HL-60 (cell line): Measurements from ENCODE around the gene NEGR1.

Experiments used
- DNase-seq, 2 experiments: peaks; one replicate each; pipeline ENCODE4 v3.0.0-alpha.2; 2010 to 2020; ENCODE audit warnings: low read depth in 1 of 2, low spot score in 1 of 2
- H3K27ac ChIP-seq: fragments of 250-450 bp; sonication (Bioruptor Pico); replicated peaks from 2 replicates; pipeline ENCODE4 v1.5.1; 2020; ENCODE audit warnings: mild to moderate bottlenecking, moderate library complexity
- H3K27me3 ChIP-seq: fragments of 250-450 bp; sonication (Bioruptor Pico); 2 replicates; pipeline ENCODE4 v1.5.1; 2021; ENCODE audit warnings: mild to moderate bottlenecking, moderate library complexity; ENCODE audit not compliant: insufficient read depth, poor library complexity, severe bottlenecking
- H3K4me3 ChIP-seq: replicated peaks from 2 replicates; pipeline ENCODE4 v1.5.1; 2011; ENCODE audit warnings: mild to moderate bottlenecking, control low read depth, low read length; ENCODE audit not compliant: insufficient read depth
- GABPA ChIP-seq: IDR thresholded peaks from 2 replicates; pipeline ENCODE4 v1.6.1; 2012; ENCODE audit warnings: low read depth
- POLR2AphosphoS5 ChIP-seq: IDR thresholded peaks from 2 replicates; pipeline ENCODE4 v1.6.1; 2012; ENCODE audit warnings: low read depth
- SPI1 ChIP-seq: IDR thresholded peaks from 2 replicates; pipeline ENCODE4 v1.6.1; 2012; ENCODE audit warnings: low read depth, mild to moderate bottlenecking, borderline replicate concordance
- TF ChIP-seq, protein P1 (sequence below): IDR thresholded peaks from one replicate; pipeline ENCODE4 v1.5.1; 2011; ENCODE audit warnings: low read length, control low read depth, inconsistent platforms; ENCODE audit not compliant: insufficient read depth
- TF ChIP-seq, protein P2 (sequence below): IDR thresholded peaks from 2 replicates; pipeline ENCODE4 v1.6.1; 2012; ENCODE audit warnings: low read depth; ENCODE audit not compliant: insufficient replicate concordance

NEGR1 gene

DNA sequence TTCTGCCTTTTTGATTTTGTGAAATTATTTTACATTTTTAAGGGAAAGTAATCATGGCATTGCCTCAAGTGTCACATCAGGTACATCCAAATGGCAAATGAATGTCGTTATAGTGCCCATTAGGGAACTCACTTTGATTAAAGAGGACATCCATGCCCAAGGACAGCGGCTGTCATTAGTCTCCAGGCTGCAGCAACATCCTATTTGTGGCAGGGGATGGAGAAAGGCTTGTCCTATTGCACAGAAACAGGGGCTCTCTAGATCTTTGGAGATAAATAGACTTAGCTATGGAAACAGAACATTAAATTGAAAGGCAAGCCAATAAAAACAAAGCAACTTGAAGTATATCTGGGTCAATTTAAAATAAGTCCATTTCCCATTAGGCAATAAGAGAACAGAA, 439.3 kb downstream of the NEGR1 start:
- no peaks in the 10 kb centered on the region for H3K27me3 ChIP-seq
- no peak for DNase-seq
- TF ChIP-seq, protein P1, sequence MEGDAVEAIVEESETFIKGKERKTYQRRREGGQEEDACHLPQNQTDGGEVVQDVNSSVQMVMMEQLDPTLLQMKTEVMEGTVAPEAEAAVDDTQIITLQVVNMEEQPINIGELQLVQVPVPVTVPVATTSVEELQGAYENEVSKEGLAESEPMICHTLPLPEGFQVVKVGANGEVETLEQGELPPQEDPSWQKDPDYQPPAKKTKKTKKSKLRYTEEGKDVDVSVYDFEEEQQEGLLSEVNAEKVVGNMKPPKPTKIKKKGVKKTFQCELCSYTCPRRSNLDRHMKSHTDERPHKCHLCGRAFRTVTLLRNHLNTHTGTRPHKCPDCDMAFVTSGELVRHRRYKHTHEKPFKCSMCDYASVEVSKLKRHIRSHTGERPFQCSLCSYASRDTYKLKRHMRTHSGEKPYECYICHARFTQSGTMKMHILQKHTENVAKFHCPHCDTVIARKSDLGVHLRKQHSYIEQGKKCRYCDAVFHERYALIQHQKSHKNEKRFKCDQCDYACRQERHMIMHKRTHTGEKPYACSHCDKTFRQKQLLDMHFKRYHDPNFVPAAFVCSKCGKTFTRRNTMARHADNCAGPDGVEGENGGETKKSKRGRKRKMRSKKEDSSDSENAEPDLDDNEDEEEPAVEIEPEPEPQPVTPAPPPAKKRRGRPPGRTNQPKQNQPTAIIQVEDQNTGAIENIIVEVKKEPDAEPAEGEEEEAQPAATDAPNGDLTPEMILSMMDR, result no peak
- no peak for TF ChIP-seq GABPA
- TF ChIP-seq SPI1, result no peak
- TF ChIP-seq, protein P2, sequence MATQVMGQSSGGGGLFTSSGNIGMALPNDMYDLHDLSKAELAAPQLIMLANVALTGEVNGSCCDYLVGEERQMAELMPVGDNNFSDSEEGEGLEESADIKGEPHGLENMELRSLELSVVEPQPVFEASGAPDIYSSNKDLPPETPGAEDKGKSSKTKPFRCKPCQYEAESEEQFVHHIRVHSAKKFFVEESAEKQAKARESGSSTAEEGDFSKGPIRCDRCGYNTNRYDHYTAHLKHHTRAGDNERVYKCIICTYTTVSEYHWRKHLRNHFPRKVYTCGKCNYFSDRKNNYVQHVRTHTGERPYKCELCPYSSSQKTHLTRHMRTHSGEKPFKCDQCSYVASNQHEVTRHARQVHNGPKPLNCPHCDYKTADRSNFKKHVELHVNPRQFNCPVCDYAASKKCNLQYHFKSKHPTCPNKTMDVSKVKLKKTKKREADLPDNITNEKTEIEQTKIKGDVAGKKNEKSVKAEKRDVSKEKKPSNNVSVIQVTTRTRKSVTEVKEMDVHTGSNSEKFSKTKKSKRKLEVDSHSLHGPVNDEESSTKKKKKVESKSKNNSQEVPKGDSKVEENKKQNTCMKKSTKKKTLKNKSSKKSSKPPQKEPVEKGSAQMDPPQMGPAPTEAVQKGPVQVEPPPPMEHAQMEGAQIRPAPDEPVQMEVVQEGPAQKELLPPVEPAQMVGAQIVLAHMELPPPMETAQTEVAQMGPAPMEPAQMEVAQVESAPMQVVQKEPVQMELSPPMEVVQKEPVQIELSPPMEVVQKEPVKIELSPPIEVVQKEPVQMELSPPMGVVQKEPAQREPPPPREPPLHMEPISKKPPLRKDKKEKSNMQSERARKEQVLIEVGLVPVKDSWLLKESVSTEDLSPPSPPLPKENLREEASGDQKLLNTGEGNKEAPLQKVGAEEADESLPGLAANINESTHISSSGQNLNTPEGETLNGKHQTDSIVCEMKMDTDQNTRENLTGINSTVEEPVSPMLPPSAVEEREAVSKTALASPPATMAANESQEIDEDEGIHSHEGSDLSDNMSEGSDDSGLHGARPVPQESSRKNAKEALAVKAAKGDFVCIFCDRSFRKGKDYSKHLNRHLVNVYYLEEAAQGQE, result no peak
- TF ChIP-seq POLR2AphosphoS5, result no peak
- no peak overlapping the region for H3K27ac ChIP-seq
- no peak overlapping the region for H3K4me3 ChIP-seq

DNA sequence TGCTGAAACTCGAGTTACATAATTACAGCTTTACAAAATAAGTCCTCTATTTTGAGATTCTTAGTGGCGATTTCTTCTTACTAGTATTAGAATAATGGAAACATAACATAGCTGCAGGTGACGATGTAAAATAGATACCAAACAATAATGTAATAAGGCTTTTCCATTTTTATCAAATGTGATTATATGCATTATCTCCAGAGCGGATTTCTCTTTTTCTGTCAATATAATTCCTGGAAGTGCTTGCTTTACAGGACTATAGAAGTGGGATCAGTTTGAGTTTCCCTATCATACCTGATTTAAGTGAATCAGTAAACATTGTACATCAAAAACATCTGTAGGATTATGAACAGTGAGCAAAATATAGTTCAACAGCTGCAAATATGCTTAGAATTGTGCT, 442.5 kb downstream of the NEGR1 start:
- H3K4me3 ChIP-seq, result no peak overlapping the region
- no peak overlapping the region for H3K27ac ChIP-seq
- no peaks in the 10 kb centered on the region for H3K27me3 ChIP-seq
- TF ChIP-seq, protein P1, result no peak
- TF ChIP-seq SPI1 (no peak), POLR2AphosphoS5 (no peak), GABPA (no peak)
- TF ChIP-seq, protein P2, result no peak
- DNase-seq, result no peak

DNA sequence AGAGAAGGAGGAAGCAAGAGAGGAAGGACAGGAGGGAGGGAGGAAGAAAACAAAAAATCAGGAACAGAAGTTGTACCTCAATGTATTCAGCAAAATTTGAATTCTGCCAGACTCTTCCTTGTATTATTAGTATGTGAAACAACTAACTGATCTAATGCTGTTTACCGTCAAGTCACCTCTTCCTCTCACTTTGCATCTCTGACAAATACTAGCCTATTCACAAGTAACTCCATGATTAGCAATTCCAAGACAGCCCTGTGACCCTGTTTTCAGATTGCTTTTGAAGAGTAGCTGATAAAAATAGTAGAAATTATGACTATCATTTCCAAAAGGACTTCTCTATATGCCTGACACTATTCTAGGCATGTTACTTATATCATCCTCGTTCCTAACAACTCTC, 445.4 kb downstream of the NEGR1 start:
- no peak for DNase-seq
- H3K27ac ChIP-seq, result no peak overlapping the region
- no peak overlapping the region for H3K4me3 ChIP-seq
- H3K27me3 ChIP-seq, result no peaks in the 10 kb centered on the region
- TF ChIP-seq SPI1 (no peak), POLR2AphosphoS5 (no peak), GABPA (no peak)

DNA sequence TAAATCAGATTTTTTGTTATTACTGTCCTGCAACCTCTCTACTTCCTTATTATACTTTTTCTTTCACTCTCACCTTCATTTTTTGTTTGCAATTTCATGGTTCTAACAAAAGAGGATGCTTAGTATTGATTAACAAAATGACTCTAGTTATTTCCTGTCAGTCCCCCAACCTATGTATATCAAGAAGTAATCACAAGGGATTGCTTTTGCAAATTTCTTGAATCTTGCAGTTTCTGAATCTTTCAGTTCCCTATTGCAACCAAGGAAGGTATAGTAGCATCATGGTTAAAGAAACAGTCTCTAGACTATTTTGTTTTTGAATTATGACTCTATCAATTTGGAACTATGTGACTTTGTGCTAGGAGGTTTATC, 446.9 kb downstream of the NEGR1 start:
- Histone ChIP-seq H3K27ac (no peak overlapping the region), H3K27me3 (no peaks in the 10 kb centered on the region), H3K4me3 (no peak overlapping the region)
- TF ChIP-seq GABPA (no peak), SPI1 (no peak), POLR2AphosphoS5 (no peak)
- TF ChIP-seq, protein P1, result no peak
- TF ChIP-seq, protein P2, result no peak
- DNase-seq, result no peak
